Peyer's patch (tissue), 4 donors: Measurements from ENCODE around the gene LRRC1. TPM values are rescaled to one million over a fixed set of nuclear protein-coding genes. Genes with fewer than 3 reads are reported as not detected.

Experiments used
- DNase-seq, 3 donors: peaks; one replicate each; pipeline ENCODE4 v3.0.0-alpha.2; 2017 to 2019
- H3K27ac ChIP-seq, 4 donors: fragments of 200-600 bp; sonication (generic); one replicate each; pipeline ENCODE4 v1.5.1; 2016 to 2019
- H3K27me3 ChIP-seq, 2 donors: fragments of 200-600 bp; sonication (generic); one replicate each; pipeline ENCODE4 v1.5.1; 2019
- H3K36me3 ChIP-seq, 3 donors: fragments of 200-600 bp; sonication (generic); one replicate each; pipeline ENCODE4 v1.5.1; 2016 to 2019
- H3K4me1 ChIP-seq, 4 donors: fragments of 200-600 bp; sonication (generic); one replicate each; pipeline ENCODE4 v1.5.1; 2016 to 2019
- H3K4me3 ChIP-seq, 4 donors: fragments of 200-600 bp; sonication (generic); 1 replicate in 3 of 4; 2 replicates in 1 of 4; pipeline ENCODE4 v1.5.1; 2016 to 2019; ENCODE audit warnings: mild to moderate bottlenecking in 1 of 4
- H3K9me3 ChIP-seq, 4 donors: fragments of 200-600 bp; sonication (generic); one replicate each; pipeline ENCODE4 v1.5.1; 2016 to 2019; ENCODE audit warnings: mild to moderate bottlenecking in 1 of 4
- POLR2A ChIP-seq, 2 donors: fragments of 450-650 bp; IDR thresholded peaks; one replicate each; pipeline ENCODE4 v1.5.1; 2017; ENCODE audit warnings: antibody characterized with exemption in 2 of 2, mild to moderate bottlenecking in 2 of 2, moderate library complexity in 2 of 2
- total RNA-seq, 4 donors: library from RNA; depleted of rRNA; stranded (reverse); fragments of >200 nt; gene quantifications; one replicate each; pipeline ENCODE4 v1.1.0, GENCODE V29; 2016
- TF ChIP-seq, protein P1 (sequence below), 6 experiments: fragments of 450-650 bp in 4 of 6; fragments of 200-600 bp in 2 of 6; sonication (generic) in 1 of 6; IDR thresholded peaks; one replicate each; pipeline ENCODE4 v1.5.1; 2017 to 2019; ENCODE audit warnings: antibody characterized with exemption in 6 of 6, mild to moderate bottlenecking in 3 of 6, moderate library complexity in 1 of 6

The LRRC1 gene
- total RNA-seq, 4 donors from 2014 or later: 37.1 to 63.6 (median 49.8) TPM

- TF ChIP-seq, protein P1, sequence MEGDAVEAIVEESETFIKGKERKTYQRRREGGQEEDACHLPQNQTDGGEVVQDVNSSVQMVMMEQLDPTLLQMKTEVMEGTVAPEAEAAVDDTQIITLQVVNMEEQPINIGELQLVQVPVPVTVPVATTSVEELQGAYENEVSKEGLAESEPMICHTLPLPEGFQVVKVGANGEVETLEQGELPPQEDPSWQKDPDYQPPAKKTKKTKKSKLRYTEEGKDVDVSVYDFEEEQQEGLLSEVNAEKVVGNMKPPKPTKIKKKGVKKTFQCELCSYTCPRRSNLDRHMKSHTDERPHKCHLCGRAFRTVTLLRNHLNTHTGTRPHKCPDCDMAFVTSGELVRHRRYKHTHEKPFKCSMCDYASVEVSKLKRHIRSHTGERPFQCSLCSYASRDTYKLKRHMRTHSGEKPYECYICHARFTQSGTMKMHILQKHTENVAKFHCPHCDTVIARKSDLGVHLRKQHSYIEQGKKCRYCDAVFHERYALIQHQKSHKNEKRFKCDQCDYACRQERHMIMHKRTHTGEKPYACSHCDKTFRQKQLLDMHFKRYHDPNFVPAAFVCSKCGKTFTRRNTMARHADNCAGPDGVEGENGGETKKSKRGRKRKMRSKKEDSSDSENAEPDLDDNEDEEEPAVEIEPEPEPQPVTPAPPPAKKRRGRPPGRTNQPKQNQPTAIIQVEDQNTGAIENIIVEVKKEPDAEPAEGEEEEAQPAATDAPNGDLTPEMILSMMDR (IDR thresholded peaks at IDR 0.05): no peak
- TF ChIP-seq POLR2A (IDR thresholded peaks at IDR 0.05): no peak
Measured at GRCh38 chr6:53878808-53879207, 84.0 kb downstream of the LRRC1 start.

DNA sequence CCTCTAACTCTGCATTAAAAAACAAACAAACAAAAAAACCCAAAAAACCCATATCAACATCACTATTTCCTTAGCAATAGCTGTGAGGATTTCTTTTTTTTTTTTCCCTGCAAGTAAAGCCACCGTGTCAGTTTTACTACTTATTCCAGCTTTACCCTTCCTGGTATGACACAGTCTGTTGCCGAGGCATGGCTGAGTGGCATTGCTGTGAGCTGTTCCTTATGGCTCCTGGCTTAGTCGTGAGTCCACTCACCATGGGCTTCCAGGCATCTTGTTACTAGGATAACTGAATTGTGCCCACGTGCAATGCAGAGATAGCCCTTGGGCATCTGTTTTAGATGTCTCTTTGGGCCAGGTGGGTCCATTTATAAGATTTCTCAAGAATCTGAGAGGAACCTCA lies 84.8 kb downstream of the LRRC1 start:
- no peaks in the 10 kb centered on the region for H3K36me3 ChIP-seq
- H3K27me3 ChIP-seq: no peaks in the 10 kb centered on the region
- no peak for TF ChIP-seq POLR2A (IDR thresholded peaks at IDR 0.05)
- TF ChIP-seq, protein P1 (IDR thresholded peaks at IDR 0.05): no peak
- H3K4me3 ChIP-seq: no peak overlapping the region
- DNase-seq: no peak
- no peak overlapping the region for H3K27ac ChIP-seq
- no peaks in the 10 kb centered on the region for H3K4me1 ChIP-seq
- H3K9me3 ChIP-seq: no peaks in the 10 kb centered on the region

More at GRCh38 chr6:53878808-53879207, 84.0 kb downstream of the LRRC1 start:
- H3K27me3 ChIP-seq: no peaks in the 10 kb centered on the region
- no peak for DNase-seq
- no peaks in the 10 kb centered on the region for H3K4me1 ChIP-seq
- H3K4me3 ChIP-seq: no peak overlapping the region
- no peak overlapping the region for H3K27ac ChIP-seq
- no peaks in the 10 kb centered on the region for H3K9me3 ChIP-seq
- no peaks in the 10 kb centered on the region for H3K36me3 ChIP-seq

GRCh38 chr6:53887316-53887715 lies 92.5 kb downstream of the LRRC1 start:
- peaks cover 0 to 4% (median 0%) of the 10 kb centered on the region in 3 donors for H3K36me3 ChIP-seq
- H3K4me1 ChIP-seq: no peaks in the 10 kb centered on the region
- H3K27ac ChIP-seq: no peak overlapping the region
- no peak for TF ChIP-seq POLR2A (IDR thresholded peaks at IDR 0.05)
- TF ChIP-seq, protein P1 (IDR thresholded peaks at IDR 0.05): no peak
- DNase-seq: no peak
- H3K4me3 ChIP-seq: no peak overlapping the region
- no peaks in the 10 kb centered on the region for H3K9me3 ChIP-seq
- H3K27me3 ChIP-seq: no peaks in the 10 kb centered on the region

- peaks cover 0 to 4% (median 0%) of the 10 kb centered on the region in 3 donors for H3K36me3 ChIP-seq
- H3K4me1 ChIP-seq: no peaks in the 10 kb centered on the region
- no peak overlapping the region for H3K4me3 ChIP-seq
- no peaks in the 10 kb centered on the region for H3K9me3 ChIP-seq
- no peak for TF ChIP-seq POLR2A (IDR thresholded peaks at IDR 0.05)
- TF ChIP-seq, protein P1 (IDR thresholded peaks at IDR 0.05): no peak
- H3K27me3 ChIP-seq: no peaks in the 10 kb centered on the region
- no peak for DNase-seq
- no peak overlapping the region for H3K27ac ChIP-seq
Measured at GRCh38 chr6:53888931-53889330, 94.1 kb downstream of the LRRC1 start.

- no peak for DNase-seq
- H3K4me3 ChIP-seq: no peak overlapping the region
Measured at GRCh38 chr6:53889365-53889764, 94.6 kb downstream of the LRRC1 start.

More at GRCh38 chr6:53889365-53889764, 94.6 kb downstream of the LRRC1 start:
- Histone ChIP-seq H3K27ac (no peak overlapping the region), H3K27me3 (no peaks in the 10 kb centered on the region), H3K9me3 (no peaks in the 10 kb centered on the region), H3K4me1 (no peaks in the 10 kb centered on the region), H3K36me3 (peaks cover 0 to 4% (median 0%) of the 10 kb centered on the region in 3 donors)
- no peak for TF ChIP-seq POLR2A (IDR thresholded peaks at IDR 0.05)
- TF ChIP-seq, protein P1 (IDR thresholded peaks at IDR 0.05): no peak
